Epidermal melanocyte (primary cell): ENCODE data around the gene PDZD4.
"Not testable (repeated sequence)": the region's sequence is repeated elsewhere in the genome, so short reads cannot be mapped to it uniquely, and the experiment has no call there.

Experiments
- DNase-seq: peaks from one replicate; pipeline ENCODE4 v3.0.0; 2011; ENCODE audit warnings: low spot score; ENCODE audit not compliant: insufficient read length

Gene PDZD4

GRCh38 chrX:153836921-153837320 is 6.6 kb upstream of the PDZD4 start:
- DNase-seq: no peak

GRCh38 chrX:153832728-153833127 is 2.4 kb upstream of the PDZD4 start:
- no peak for DNase-seq

GRCh38 chrX:153831429-153832150 is 1.2 kb upstream of the PDZD4 start:
- DNase-seq: no peak

- no peak for DNase-seq
Measured at GRCh38 chrX:153830640-153831428, 490 bp upstream of the PDZD4 start.

GRCh38 chrX:153829549-153829798 is 870 bp downstream of the PDZD4 start:
- no peak for DNase-seq

GRCh38 chrX:153828723-153829548 is 1.4 kb downstream of the PDZD4 start:
- DNase-seq: no peak

- no peak for DNase-seq
Measured at GRCh38 chrX:153828308-153828707, 2.0 kb downstream of the PDZD4 start.

GRCh38 chrX:153827903-153828302 is 2.4 kb downstream of the PDZD4 start:
- DNase-seq: no peak

- DNase-seq: no peak
Measured at GRCh38 chrX:153827016-153827415, 3.3 kb downstream of the PDZD4 start.

GRCh38 chrX:153825042-153825441 is 5.3 kb downstream of the PDZD4 start:
- no peak for DNase-seq

GRCh38 chrX:153824348-153824747 is 6.0 kb downstream of the PDZD4 start:
- DNase-seq: no peak

GRCh38 chrX:153821066-153821465 is 9.3 kb downstream of the PDZD4 start:
- no peak for DNase-seq

GRCh38 chrX:153820601-153821000 is 9.7 kb downstream of the PDZD4 start:
- no peak for DNase-seq

GRCh38 chrX:153819384-153820040 is 10.8 kb downstream of the PDZD4 start:
- DNase-seq: no peak

GRCh38 chrX:153818571-153819383 is 11.6 kb downstream of the PDZD4 start:
- DNase-seq: no peak

GRCh38 chrX:153818064-153818463 is 12.3 kb downstream of the PDZD4 start:
- DNase-seq: not testable (repeated sequence)

- DNase-seq: no peak
Measured at GRCh38 chrX:153816831-153817690, 13.3 kb downstream of the PDZD4 start.

GRCh38 chrX:153814591-153815315 is 15.6 kb downstream of the PDZD4 start:
- DNase-seq: no peak

GRCh38 chrX:153813161-153813560 is 17.2 kb downstream of the PDZD4 start:
- DNase-seq: no peak
